NCI-H510A (cell line): ENCODE measurements around the gene NRF1.

Experiments
- DNase-seq: peaks from one replicate; lab custom pipeline; 2025; lab: John Stamatoyannopoulos, UW

The NRF1 gene

GRCh38 chr7:129804111-129804889, 192.8 kb downstream of the NRF1 start:
- DNase-seq: no peak

GRCh38 chr7:129804890-129805719, 193.6 kb downstream of the NRF1 start:
- DNase-seq: no peak
